ENCODE measurements around the gene ALDH2. TPM values are rescaled to one million over a fixed set of nuclear protein-coding genes. Genes with fewer than 3 reads are reported as not detected.
"Not testable (repeated sequence)": the region's sequence is repeated elsewhere in the genome, so short reads cannot be mapped to it uniquely, and the experiment has no call there.

The ALDH2 gene
- polyA plus RNA-seq, 4 donors = 89.8 to 115 (median 108) TPM

DNA sequence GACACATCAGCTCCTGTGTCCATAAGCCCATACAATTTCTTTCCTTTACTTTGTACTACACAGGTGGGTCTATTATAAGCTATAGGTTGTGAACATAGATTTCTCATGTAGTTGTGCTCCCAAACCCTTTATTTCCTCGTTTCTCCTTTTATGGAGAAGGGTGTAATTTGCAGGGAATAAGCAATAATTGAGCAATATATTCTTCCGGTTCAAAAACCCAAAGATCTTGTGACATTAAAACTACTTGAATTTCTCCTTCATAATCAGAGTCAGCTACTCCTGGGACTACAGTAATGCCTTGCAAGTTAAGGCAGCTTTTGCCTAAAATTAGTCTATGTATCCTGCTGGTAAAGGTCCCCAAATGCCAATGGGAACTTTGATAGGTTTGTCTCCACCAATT is 56.2 kb downstream of the ALDH2 start:
- DNase-seq (ENCODE audit: low read depth in 4 of 4, low spot score in 3 of 4) = no peak

DNA sequence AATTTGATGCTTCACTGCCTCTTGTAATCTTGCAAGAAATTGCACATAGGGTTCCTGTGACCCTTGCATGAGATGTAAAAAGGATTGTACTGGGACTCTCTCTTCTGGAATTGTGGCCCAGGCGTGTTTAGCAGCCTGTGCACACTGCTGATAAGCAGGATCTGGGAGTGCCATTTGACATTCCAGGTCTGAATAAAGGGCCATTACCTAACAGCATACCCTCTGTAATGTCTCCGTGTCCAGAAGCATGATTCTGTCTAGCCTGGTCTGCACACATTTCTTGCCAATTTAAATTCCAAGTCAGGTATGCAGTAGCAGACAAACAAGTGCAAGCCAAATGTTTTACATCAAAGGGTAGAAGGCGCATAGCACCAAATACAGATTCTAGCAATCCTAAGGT is 57.2 kb downstream of the ALDH2 start:
- DNase-seq (ENCODE audit: low read depth in 4 of 4, low spot score in 3 of 4) = no peak

DNA sequence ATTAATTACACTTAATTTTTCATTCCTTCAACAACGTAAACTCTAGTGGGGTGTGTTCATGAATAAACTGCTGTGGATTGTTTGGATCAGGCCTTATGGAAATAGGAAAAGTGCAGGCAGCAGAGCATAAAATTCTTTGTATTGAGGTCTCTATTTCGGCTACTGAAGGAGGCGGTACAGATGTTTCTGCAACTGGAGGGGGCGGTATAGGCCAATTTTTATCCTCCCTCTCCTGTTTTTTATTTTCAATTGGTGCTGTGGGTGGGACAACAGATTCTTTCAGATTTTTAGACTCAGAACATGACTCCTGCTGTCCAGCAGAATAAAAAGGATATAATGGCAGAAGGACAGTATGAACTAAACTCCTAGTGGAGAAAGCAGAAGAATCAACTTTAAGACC is 57.6 kb downstream of the ALDH2 start:
- DNase-seq (ENCODE audit: low read depth in 4 of 4, low spot score in 3 of 4) = not testable (repeated sequence)

DNA sequence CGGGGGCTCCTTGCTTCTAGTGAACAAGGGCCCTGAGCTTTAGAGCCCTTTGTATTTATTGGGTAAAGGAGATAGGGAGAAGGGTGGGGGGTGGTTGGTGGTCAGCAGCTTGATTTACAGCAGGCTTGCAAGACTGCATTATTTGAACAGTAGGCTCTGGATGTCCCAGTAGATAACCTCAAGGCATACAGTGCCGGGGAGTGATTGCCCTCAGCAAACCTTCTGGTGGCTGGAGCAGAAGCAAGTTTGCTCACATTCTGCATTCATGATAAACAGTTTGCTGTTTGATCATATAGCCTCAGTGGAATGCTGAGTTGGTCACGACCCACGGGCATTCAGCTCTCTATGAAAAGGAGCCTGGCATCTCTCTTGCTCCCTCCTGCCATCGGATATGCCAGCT is 58.8 kb downstream of the ALDH2 start:
- no peak for DNase-seq (ENCODE audit: low read depth in 4 of 4, low spot score in 3 of 4)

DNA sequence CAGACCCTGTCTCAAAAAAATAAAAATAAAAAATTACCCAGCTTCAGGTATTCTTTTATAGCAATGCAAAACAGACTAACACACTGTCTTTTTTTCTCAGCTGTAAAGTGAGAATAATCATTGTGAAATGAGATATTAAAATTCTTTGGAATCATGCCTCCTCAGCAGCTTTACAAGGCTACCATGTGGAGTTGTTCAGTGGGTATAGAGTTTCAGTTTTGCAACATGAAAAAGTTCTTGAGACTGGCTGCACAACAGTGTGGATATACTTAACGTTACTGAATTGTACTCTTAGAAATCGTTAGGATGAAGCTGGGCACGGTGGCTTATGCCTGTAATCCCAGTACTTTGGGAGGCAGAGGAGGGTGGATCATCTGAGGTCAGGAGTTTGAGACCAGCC is 59.6 kb downstream of the ALDH2 start:
- DNase-seq (ENCODE audit: low read depth in 4 of 4, low spot score in 3 of 4) = no peak

DNA sequence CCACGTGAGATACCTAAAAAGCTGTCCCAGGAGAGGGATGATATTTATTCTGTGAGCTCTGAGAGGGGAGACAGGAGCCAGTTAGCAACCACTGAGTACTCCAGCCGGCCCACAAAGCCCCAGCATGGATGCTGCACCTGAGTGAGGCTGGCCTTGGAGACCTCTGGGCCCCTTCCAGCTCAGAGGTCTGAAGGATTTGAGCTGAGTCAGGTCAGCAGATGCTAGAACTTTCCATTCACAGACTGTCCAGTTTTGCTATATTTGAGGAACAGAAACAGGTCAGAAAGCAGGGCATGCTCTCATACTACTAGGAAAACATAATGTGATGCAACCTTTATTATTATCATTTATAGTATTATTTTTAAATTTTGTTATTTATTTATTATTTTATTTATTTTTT is 60.3 kb downstream of the ALDH2 start:
- no peak for DNase-seq (ENCODE audit: low read depth in 4 of 4, low spot score in 3 of 4)

DNA sequence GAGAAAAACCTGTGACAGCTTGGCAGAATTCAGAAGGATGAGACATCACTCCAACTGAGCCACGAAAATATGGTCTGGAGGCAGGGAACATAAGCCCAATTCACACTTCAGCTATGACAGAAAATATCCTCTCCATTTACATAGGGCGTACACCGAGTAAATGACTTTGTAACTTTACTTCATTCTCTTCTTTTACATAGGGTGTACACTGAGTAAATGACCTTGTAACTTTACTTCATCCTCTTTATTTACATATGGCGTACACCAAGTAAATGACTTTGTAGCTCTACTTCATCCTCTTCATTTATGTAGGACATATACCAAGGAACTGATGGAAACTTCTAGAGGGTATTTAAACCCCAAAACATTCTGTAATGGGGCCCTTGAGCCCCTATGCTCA is 61.2 kb downstream of the ALDH2 start:
- no peak for DNase-seq (ENCODE audit: low read depth in 4 of 4, low spot score in 3 of 4)

DNA sequence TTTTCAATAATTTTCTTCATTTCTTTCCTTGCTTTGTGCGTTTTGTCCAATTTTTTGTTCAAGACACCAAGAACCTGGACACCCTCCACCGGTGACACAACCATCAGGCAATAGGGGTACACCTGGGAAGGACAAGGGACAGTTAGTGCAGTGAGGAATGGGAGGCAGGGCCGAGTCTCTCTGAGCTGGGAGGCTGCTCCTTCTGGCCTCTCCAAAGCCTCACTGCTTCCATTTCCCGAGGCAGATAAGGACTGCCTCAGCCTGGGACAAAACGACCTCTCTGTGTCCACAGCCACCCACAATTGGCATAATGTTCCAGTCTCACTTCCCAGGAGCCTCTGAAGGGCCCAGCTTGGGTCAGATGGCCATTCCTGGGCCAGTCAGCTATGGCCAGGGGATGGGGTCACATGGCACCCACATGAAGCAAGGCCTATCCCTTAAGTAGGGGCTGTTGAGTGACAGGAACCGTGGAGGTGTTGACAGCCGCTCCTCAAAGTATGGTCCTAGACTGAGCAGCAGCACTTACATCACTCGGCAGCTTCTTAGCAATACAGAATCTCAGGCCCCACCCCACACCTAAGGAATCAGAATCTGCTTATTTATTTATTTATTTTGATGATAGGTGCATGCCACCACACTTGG is 61.7 kb downstream of the ALDH2 start:
- DNase-seq (ENCODE audit: low read depth in 4 of 4, low spot score in 3 of 4) = no peak

DNA sequence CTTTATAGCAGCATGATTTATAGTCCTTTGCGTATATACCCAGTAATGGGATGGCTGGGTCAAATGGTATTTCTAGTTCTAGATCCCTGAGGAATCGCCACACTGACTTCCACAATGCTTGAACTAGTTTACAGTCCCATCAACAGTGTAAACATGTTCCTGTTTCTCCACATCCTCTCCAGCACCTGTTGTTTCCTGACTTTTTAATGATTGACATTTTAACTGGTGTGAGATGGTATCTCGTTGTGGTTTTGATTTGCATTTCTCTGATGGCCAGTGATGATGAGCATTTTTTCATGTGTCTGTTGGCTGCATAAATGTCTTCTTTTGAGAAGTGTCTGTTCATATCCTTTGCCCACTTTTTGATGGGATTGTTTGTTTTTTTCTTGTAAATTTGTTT is 62.9 kb downstream of the ALDH2 start:
- DNase-seq (ENCODE audit: low read depth in 4 of 4, low spot score in 3 of 4) = not testable (repeated sequence)

DNA sequence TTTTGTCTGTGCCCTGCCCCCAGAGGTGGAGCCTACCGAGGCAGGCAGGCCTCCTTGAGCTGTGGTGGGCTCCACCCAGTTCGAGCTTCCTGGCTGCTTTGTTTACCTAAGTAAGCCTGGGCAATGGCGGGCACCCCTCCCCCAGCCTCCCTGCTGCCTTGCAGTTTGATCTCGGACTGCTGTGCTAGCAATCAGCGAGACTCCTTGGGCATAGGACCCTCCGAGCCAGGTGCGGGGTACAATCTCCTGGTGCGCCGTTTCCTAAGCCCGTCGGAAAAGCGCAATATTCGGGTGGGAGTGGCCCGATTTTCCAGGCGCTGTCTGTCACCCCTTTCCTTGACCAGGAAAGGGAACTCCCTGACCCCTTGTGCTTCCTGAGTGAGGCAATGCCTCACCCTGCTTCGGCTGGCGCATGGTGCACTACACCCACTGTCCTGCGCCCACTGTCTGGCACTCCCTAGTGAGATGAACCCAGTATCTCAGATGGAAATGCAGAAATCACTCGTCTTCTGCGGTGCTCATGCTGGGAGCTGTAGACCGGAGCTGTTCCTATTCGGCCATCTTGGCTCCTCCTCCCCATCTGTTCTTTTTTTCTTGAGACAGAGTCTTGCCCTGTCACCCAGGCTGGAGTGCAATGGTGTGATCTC is 68.1 kb downstream of the ALDH2 start:
- not testable (repeated sequence) for DNase-seq (ENCODE audit: low read depth in 4 of 4, low spot score in 3 of 4)

DNA sequence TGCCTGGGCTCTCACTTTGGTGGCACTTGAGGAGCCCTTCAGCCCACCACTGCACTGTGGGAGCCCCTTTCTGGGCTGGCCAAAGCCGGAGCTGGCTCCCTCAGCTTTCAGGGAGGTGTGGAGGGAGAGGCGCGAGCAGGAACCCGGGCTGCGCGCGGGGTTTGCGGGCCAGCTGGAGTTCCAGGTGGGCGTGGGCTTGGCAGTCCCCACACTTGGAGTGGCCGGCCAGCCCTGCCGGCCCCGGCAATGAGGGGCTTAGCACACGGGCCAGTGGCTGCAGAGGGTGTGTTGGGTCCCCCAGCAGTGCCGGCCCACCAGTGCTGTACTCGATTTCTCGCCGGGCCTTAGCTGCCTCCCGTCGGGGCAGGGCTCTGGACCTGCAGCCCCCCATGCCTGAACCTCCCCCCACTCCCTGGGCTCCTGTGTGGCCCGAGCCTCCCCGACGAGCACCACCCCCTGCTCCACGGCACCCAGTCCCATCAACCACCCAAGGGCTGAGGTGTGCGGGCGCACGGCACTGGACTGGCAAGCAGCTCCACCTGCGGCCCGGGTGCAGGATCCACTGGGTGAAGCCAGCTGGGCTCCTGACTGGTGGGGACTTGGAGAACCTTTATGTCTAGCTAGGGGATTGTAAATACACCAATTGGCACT is 68.9 kb downstream of the ALDH2 start:
- DNase-seq (ENCODE audit: low read depth in 4 of 4, low spot score in 3 of 4) = not testable (repeated sequence)

DNA sequence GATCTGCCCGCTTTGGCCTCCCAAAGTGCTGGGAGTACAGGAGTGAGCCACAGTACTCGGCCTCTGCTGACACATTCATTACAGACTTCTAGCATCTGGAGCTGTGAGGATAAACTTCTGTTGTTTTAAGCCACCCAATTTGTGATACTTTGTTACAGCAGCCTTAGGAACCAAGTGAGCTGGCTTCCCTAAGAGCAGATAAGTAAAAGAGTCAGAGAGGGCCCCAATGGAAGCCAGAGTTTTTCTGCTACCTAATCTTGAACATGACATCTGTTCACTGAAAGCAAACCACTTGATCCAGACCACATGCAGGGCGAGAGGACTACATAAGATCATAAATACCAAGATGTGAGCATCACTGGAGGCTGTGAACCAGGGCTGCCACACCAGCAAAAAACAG is 71.6 kb downstream of the ALDH2 start:
- DNase-seq (ENCODE audit: low read depth in 4 of 4, low spot score in 3 of 4) = no peak

DNA sequence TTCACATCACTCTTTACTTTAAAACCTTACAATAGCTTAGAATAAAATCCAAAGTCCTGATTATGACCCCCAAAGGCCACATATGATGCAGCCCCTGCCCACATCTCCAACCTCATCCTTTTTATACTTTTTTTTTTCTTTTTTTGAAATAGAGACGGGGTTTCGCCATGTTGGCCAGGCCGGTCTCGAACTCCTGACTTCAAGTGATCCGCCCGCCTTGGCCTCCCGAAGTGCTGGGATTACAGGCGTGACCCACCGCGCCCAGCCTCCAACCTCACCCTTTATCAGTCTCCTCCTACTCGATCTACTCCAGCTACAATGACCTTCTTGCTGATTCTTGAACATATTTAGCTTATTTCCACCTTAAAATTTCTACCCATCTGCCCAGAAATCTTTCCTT is 74.1 kb downstream of the ALDH2 start:
- DNase-seq (ENCODE audit: low read depth in 4 of 4, low spot score in 3 of 4) = no peak

DNA sequence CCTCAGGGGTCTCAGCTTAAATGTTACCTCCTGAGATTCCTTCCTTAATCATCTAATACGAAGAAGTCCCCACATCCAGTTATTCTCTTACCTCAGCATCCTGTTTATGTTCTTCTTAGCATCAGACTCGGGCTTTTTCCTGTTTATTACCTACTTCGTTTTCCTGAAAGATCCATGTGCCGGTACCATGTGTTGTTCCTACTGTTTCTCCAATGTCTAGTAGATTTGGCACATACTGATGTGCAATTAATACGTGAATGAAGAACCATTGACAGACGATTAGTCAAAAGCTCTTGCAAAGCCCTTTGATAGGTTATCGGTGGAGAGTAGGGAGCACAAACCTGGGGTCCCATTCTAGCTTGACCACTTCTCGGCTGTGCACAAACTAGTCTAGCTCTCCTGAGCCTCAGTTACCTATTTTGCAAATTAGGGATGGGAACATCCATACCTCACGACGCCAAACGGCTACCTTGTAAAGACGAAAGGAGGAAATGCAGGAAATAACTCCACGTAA is 74.6 kb downstream of the ALDH2 start:
- DNase-seq (ENCODE audit: low read depth in 4 of 4, low spot score in 3 of 4) = no peak

DNA sequence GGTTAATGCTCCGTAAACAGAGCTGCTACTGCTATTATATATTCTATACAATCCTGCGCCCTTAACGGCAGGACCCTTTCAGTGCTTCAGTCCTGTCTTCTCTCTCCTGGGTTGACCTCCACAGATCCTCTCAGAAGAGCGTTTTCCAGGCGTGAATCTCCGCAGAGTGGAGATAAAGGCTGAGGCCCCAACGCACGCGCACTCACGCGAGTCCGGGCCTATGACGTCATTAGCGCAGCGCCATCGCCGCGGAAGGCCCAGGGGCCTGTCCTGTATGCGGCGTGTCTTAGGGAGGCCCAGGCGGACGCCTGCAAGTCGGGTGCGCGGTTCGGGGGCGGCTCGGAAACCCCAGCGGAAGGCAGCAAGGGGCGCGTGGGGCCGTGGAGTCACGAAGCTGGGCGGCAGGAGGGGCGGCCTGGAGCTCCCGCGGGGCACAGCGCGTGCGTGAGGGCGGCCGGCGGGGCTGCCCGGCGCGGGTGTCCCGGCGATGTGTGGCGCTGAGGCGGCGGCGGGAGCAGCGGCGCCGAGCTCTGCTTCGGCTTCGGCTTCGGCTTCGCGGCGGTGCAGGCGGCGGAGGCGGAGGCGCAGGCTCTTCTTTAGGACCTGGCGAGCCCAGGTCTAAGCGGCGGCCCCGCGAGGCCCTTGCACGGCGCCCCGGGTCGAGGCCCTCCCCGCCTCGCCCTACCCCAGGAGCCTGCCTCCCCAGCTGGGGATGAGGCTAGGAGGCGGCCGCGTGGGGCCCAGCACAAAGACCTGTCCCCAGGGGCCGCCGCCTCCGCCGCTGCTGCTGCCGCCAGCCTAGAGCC is 75.2 kb downstream of the ALDH2 start, which contains the start of gene MAPKAPK5:
TSS of gene MAPKAPK5 (plus strand) at position 479 of the 806 bp plus-strand sequence. CDS start 506 bp downstream, outside the sequence.
- peak; percentile 91 to 97 (median 92) for DNase-seq (ENCODE audit: low read depth in 4 of 4, low spot score in 3 of 4)

DNA sequence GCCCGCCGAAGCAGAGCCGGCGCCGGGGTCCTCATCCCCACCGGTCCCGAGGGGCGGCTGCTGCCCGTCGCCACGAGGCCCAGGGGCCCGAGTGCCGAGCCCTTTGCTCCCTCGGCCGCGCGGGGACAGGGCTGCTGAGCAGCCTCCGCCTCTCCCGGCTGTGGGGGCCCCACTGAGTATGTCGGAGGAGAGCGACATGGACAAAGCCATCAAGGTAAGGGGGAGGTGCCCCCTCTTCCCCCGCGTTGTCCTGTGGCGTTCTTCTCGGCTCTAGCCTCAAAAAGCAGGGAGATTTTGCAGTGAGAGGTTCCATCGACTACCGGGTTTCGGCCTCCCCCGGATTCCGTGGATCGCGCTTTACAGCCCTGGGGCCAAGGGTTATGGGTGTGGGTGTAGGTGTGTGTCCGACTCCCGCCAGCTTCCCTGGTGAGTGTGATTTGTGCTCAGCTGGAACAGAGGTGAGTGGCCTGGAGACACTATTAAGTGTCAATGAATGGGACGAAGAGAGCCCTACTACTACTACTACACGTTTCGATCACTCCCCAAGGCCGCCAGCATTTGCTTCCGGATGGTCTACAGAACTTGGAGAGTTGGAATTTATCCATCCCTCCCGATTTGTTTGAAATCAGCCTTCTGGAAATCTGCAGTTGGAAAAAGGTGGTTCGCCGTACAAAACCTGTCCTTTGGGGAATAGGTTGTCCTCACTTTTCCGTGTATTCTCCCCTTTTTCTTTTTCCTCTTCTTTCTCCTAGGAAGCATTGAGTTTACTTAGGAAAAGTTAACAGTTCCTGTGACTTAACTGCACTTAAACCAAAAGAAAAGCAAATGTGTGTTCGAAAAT is 76.0 kb downstream of the ALDH2 start:
- DNase-seq (ENCODE audit: low read depth in 4 of 4, low spot score in 3 of 4) = peak in 1 of 4 donors; percentile 15

DNA sequence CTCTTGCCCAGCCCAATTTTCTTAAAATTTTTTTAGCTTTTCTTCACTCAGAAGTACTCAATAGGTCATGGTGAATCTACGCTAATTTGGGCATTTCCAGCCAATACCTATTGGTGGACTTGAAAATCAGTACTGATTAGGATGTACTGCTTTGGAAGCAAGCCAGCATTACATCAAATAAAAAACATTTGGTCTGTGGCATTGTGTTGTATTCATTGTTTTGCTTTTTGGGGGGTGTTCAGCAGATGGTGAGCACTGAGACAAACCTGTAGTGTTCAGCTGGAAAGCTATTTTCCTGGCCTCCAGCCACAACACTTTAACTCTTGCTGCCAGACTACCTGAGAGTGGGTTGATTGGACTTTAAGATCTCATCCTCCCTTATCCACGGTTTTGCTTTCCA is 79.3 kb downstream of the ALDH2 start:
- DNase-seq (ENCODE audit: low read depth in 4 of 4, low spot score in 3 of 4) = no peak

DNA sequence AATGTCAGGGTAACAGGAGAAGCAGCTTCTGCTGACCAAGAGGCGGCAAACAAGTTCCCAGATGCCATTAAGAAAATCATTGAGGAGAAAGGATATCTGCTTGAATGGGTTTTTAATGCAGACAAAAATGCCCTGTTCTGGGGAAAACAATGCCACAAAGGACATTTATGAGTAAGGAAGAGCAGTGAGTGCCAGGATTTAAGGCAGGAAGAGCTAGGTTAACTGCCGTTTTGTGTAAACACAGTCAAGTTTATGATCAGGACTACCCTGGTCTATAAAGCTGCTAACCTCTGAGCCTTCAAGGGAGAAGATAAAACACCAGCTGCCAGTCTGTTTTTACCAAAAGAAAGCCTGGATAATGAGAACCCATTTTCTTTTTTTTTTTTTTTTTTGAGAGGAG is 83.8 kb downstream of the ALDH2 start:
- no peak for DNase-seq (ENCODE audit: low read depth in 4 of 4, low spot score in 3 of 4)

DNA sequence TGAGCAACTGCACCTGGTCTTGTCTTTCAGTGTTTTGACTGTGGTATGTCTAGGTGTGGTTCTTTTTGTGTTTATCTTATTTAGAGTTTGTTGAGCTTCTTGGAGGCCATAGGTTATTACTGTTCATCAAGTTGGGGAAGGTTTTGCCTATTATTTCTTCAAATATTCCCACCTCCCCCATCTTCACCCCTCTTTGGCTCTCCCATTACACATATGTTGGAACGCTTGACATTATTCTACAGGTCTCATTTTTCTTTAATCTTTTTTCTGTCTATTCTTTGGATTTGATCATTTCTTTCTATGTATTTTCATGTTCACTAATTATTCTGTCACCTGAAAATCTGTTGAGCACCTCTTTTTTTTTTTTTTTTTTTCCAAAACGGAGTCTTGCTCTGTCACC is 91.5 kb downstream of the ALDH2 start:
- DNase-seq (ENCODE audit: low read depth in 4 of 4, low spot score in 3 of 4) = no peak

DNA sequence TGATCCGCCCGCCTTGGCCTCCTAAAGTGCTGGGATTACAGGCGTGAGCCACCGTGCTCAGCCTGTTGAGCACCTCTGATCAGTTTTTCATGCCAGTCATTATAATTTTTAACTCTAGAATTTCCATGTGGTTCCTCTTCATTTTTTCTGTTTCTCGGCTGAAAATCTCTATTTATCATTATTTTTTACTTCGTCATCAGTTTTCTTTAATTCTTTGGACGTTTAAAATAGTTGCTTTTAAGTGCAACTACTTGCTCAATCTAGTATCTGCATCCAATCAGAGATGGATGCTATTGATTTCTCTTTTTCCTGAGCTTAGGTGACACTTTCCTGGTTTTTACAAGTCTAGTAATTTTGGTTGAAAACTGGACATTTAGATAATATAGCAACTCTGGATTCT is 92.0 kb downstream of the ALDH2 start:
- DNase-seq (ENCODE audit: low read depth in 4 of 4, low spot score in 3 of 4) = no peak
